H9 (cell line): ENCODE measurements around the gene ATAD1. TPM values are rescaled to one million over a fixed set of nuclear protein-coding genes. Genes with fewer than 3 reads are reported as not detected.
A peak's percentile ranks its signal among the peaks of the same experiment; 100 is the strongest.

Source experiments
- DNase-seq: peaks from one replicate; pipeline ENCODE4 v3.0.0-alpha.2; 2017
- H2AFZ ChIP-seq: one replicate; pipeline ENCODE4 v1.6.1; 2013; ENCODE audit warnings: mild to moderate bottlenecking, low read length, control low read depth, moderate library complexity
- H2AK5ac ChIP-seq: 2 replicates; pipeline ENCODE4 v1.6.1; 2013; ENCODE audit warnings: low read length, control low read depth, mixed read lengths; ENCODE audit not compliant: insufficient read length
- H2BK120ac ChIP-seq: one replicate; pipeline ENCODE4 v1.6.1; 2013; ENCODE audit warnings: low read depth, mild to moderate bottlenecking, low read length, control low read depth, inconsistent platforms; ENCODE audit not compliant: poor library complexity, severe bottlenecking
- H2BK12ac ChIP-seq: 2 replicates; pipeline ENCODE4 v1.6.1; 2013; ENCODE audit warnings: low read length, control low read depth, mixed read lengths, low read depth; ENCODE audit not compliant: insufficient read length
- H2BK15ac ChIP-seq: 2 replicates; pipeline ENCODE4 v1.6.1; 2013; ENCODE audit warnings: low read depth, low read length, control low read depth
- H2BK20ac ChIP-seq: one replicate; pipeline ENCODE4 v1.6.1; 2013; ENCODE audit warnings: low read depth, mild to moderate bottlenecking, low read length, control low read depth, inconsistent platforms; ENCODE audit not compliant: poor library complexity, severe bottlenecking
- H2BK5ac ChIP-seq: 2 replicates; pipeline ENCODE4 v1.6.1; 2013; ENCODE audit warnings: low read length, control low read depth, mixed read lengths; ENCODE audit not compliant: insufficient read length
- H3K14ac ChIP-seq: 2 replicates; pipeline ENCODE4 v1.6.1; 2013; ENCODE audit warnings: low read length, control low read depth; ENCODE audit not compliant: insufficient read depth
- H3K18ac ChIP-seq: 2 replicates; pipeline ENCODE4 v1.6.1; 2013; ENCODE audit warnings: low read depth, mild to moderate bottlenecking, mixed read lengths, low read length, control low read depth; ENCODE audit not compliant: insufficient read length
- H3K23ac ChIP-seq: 2 replicates; pipeline ENCODE4 v1.6.1; 2013; ENCODE audit warnings: low read length, control low read depth, mixed read lengths, low read depth; ENCODE audit not compliant: insufficient read length
- H3K23me2 ChIP-seq: 2 replicates; pipeline ENCODE4 v1.6.1; 2013; ENCODE audit warnings: low read depth, mild to moderate bottlenecking, mixed read lengths, low read length, control low read depth; ENCODE audit not compliant: insufficient read length, poor library complexity, severe bottlenecking
- H3K27ac ChIP-seq: 2 replicates; pipeline ENCODE4 v1.5.1; 2013; ENCODE audit warnings: low read length, control low read depth, mixed read lengths, low read depth; ENCODE audit not compliant: insufficient read length
- H3K27me3 ChIP-seq: 2 replicates; pipeline ENCODE4 v1.6.1; 2013; ENCODE audit warnings: low read length, control low read depth, inconsistent platforms; ENCODE audit not compliant: insufficient read depth
- H3K4ac ChIP-seq: 2 replicates; pipeline ENCODE4 v1.6.1; 2013; ENCODE audit warnings: low read depth, mild to moderate bottlenecking, control low read depth, inconsistent platforms, low read length, moderate library complexity
- H3K4me1 ChIP-seq: 2 replicates; pipeline ENCODE4 v1.6.1; 2013; ENCODE audit warnings: low read length, control low read depth, inconsistent platforms; ENCODE audit not compliant: insufficient read depth
- H3K4me2 ChIP-seq: 2 replicates; pipeline ENCODE4 v1.6.1; 2013; ENCODE audit warnings: low read length, control low read depth, mixed read lengths; ENCODE audit not compliant: insufficient read length, insufficient read depth
- H3K56ac ChIP-seq: 2 replicates; pipeline ENCODE4 v1.6.1; 2013; ENCODE audit warnings: low read depth, mild to moderate bottlenecking, mixed read lengths, low read length, control low read depth; ENCODE audit not compliant: insufficient read length
- H3K79me1 ChIP-seq: 2 replicates; pipeline ENCODE4 v1.6.1; 2013; ENCODE audit warnings: low read depth, mild to moderate bottlenecking, moderate library complexity, low read length, control low read depth, inconsistent platforms; ENCODE audit not compliant: insufficient read depth, poor library complexity, severe bottlenecking
- H3K79me2 ChIP-seq: 2 replicates; pipeline ENCODE4 v1.6.1; 2013; ENCODE audit warnings: low read length, control low read depth, inconsistent platforms; ENCODE audit not compliant: insufficient read depth
- H3K9ac ChIP-seq: 2 replicates; pipeline ENCODE4 v1.6.1; 2013; ENCODE audit warnings: low read length, control low read depth, mixed read lengths; ENCODE audit not compliant: insufficient read length; ENCODE audit errors: extremely low read depth
- H3K9me3 ChIP-seq: one replicate; pipeline ENCODE4 v1.6.1; 2013; ENCODE audit warnings: low read depth, low read length, inconsistent platforms; ENCODE audit not compliant: control insufficient read depth
- H3T11ph ChIP-seq: one replicate; pipeline ENCODE4 v1.6.1; 2013; ENCODE audit warnings: mild to moderate bottlenecking, low read length, control low read depth, inconsistent platforms
- H4K20me1 ChIP-seq: one replicate; pipeline ENCODE4 v1.6.1; 2013; ENCODE audit not compliant: control insufficient read depth, insufficient read length, insufficient read depth
- H4K5ac ChIP-seq: 2 replicates; pipeline ENCODE4 v1.6.1; 2013; ENCODE audit warnings: low read depth, mild to moderate bottlenecking, mixed read lengths, low read length, control low read depth; ENCODE audit not compliant: insufficient read length
- H4K8ac ChIP-seq: replicated peaks from 2 replicates; pipeline ENCODE4 v1.6.1; 2013; ENCODE audit warnings: low read length, control low read depth, mixed read lengths, low read depth; ENCODE audit not compliant: insufficient read length
- H4K91ac ChIP-seq: 2 replicates; pipeline ENCODE4 v1.6.1; 2013; ENCODE audit warnings: low read depth, mild to moderate bottlenecking, moderate library complexity, mixed read lengths, low read length, control low read depth; ENCODE audit not compliant: insufficient read length
- H3K27ac Mint-ChIP-seq, 3 experiments: 2 replicates in 2 of 3; 3 replicates in 1 of 3; pipeline ENCODE4 v1.8.0; 2020 to 2021; ENCODE audit warnings: mixed read lengths in 3 of 3, mild to moderate bottlenecking in 1 of 3, moderate library complexity in 1 of 3
- H3K27me3 Mint-ChIP-seq: 2 replicates; pipeline ENCODE4 v1.8.0; 2021; ENCODE audit warnings: low read depth, mild to moderate bottlenecking, moderate library complexity, mixed read lengths
- H3K36me3 Mint-ChIP-seq, 3 experiments: 2 replicates in 2 of 3; 3 replicates in 1 of 3; pipeline ENCODE4 v1.8.0; 2020 to 2021; ENCODE audit warnings: low read depth in 3 of 3, mixed read lengths in 3 of 3; ENCODE audit not compliant: insufficient read depth in 1 of 3
- H3K4me1 Mint-ChIP-seq, 2 experiments: 2 replicates each; pipeline ENCODE4 v1.8.0; 2020; ENCODE audit warnings: mixed read lengths in 2 of 2
- H3K4me3 Mint-ChIP-seq, 2 experiments: 2 replicates in 1 of 2; 3 replicates in 1 of 2; pipeline ENCODE4 v1.8.0; 2020 to 2021; ENCODE audit warnings: mild to moderate bottlenecking in 2 of 2, mixed read lengths in 2 of 2, moderate library complexity in 1 of 2
- H3K9me3 Mint-ChIP-seq, 2 experiments: 2 replicates in 1 of 2; 3 replicates in 1 of 2; pipeline ENCODE4 v1.8.0; 2020; ENCODE audit warnings: mild to moderate bottlenecking in 2 of 2, mixed read lengths in 2 of 2, moderate library complexity in 1 of 2
- WGBS: extraction: QIAGEN DNeasy Blood & Tissue Kit; methylation state at CpG from one replicate; pipeline ENCODE4 v1.1.7; 2013; ENCODE audit warnings: missing lambda C conversion rate, low lambda C conversion rate, mixed read lengths; ENCODE audit not compliant: insufficient read length; ENCODE audit errors: extremely low coverage; 5-methylcytosine and 5-hydroxymethylcytosine counted together
- total RNA-seq: library from RNA; stranded (reverse); gene quantifications from 2 replicates; pipeline ENCODE4 v1.2.1, GENCODE V29; 2021
- TF ChIP-seq, protein P1 (sequence below): fragments of 200-600 bp; sonication (generic); conservative IDR thresholded peaks from 3 replicates; pipeline ENCODE4 v1.8.0; 2021; ENCODE audit warnings: antibody characterized with exemption, mild to moderate bottlenecking

The ATAD1 gene
- total RNA-seq, 1 experiment from 2014 or later: 38.7 TPM

DNA sequence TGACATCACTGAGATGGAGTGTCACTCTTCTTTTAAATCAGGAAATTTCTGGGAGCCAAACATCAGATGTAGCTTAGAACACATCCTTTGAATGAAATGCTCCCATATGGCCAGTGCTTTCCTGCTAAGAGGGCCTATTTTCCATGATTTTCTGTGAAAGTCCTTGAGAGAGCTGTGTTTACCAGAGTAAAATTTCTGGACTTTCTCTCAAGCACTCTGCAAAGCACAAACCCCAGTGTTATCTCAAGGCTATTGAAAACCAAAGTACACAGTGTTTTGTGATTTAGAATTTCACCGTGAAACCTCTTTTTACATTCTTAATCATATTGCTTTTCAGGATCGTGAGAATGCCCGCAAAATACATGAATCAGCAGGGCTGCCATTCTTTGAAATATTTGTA is 104.3 kb downstream of the ATAD1 start:
- Histone ChIP-seq H3K27me3 (no peaks in the 10 kb centered on the region), H2AK5ac (no peak overlapping the region), H4K8ac (no peak overlapping the region), H4K91ac (no peak overlapping the region), H3K4me1 (no peaks in the 10 kb centered on the region), H2BK5ac (no peak overlapping the region), H3K9ac (no peak overlapping the region), H3K4me2 (no peak overlapping the region), H2AFZ (no peak overlapping the region), H3K23ac (no peak overlapping the region), H4K5ac (no peak overlapping the region), H3T11ph (no peak overlapping the region), H2BK15ac (no peak overlapping the region), H3K4ac (no peak overlapping the region), H3K18ac (no peak overlapping the region), H2BK120ac (no peak overlapping the region), H3K56ac (no peak overlapping the region), H3K23me2 (no peaks in the 10 kb centered on the region), H3K27ac (no peak overlapping the region), H3K79me1 (no peaks in the 10 kb centered on the region), H2BK20ac (no peak overlapping the region), H4K20me1 (no peaks in the 10 kb centered on the region), H3K9me3 (no peaks in the 10 kb centered on the region), H3K14ac (no peak overlapping the region), H2BK12ac (no peak overlapping the region), H3K79me2 (no peaks in the 10 kb centered on the region)
- peaks cover 1 to 30% (median 17%) of the 10 kb centered on the region in 3 experiments; a peak in 5 of 7 replicates for H3K36me3 Mint-ChIP-seq
- H3K27me3 Mint-ChIP-seq: no peaks in the 10 kb centered on the region
- TF ChIP-seq, protein P1, sequence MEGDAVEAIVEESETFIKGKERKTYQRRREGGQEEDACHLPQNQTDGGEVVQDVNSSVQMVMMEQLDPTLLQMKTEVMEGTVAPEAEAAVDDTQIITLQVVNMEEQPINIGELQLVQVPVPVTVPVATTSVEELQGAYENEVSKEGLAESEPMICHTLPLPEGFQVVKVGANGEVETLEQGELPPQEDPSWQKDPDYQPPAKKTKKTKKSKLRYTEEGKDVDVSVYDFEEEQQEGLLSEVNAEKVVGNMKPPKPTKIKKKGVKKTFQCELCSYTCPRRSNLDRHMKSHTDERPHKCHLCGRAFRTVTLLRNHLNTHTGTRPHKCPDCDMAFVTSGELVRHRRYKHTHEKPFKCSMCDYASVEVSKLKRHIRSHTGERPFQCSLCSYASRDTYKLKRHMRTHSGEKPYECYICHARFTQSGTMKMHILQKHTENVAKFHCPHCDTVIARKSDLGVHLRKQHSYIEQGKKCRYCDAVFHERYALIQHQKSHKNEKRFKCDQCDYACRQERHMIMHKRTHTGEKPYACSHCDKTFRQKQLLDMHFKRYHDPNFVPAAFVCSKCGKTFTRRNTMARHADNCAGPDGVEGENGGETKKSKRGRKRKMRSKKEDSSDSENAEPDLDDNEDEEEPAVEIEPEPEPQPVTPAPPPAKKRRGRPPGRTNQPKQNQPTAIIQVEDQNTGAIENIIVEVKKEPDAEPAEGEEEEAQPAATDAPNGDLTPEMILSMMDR: no peak
- no peak for DNase-seq
- no peak overlapping the region for H3K4me3 Mint-ChIP-seq
- no CpG with 5 or more reads among the region's 3 CpGs for WGBS
- H3K9me3 Mint-ChIP-seq: no peaks in the 10 kb centered on the region
- peak overlapping the region in 1 of 3 experiments; percentile 57; a peak in 2 of 7 replicates for H3K27ac Mint-ChIP-seq
- H3K4me1 Mint-ChIP-seq: peaks cover 4 to 11% of the 10 kb centered on the region in 2 experiments
